ENCODE data around the gene OVOL1.
A peak's percentile ranks its signal among the peaks of the same experiment; 100 is the strongest.

The OVOL1 gene

GRCh38 chr11:65778431-65778900 lies 8.4 kb upstream of the OVOL1 start:
- DNase-seq = no peak

- no peak for DNase-seq
Measured at GRCh38 chr11:65778901-65779668, 7.8 kb upstream of the OVOL1 start.

GRCh38 chr11:65779669-65779918 lies 7.3 kb upstream of the OVOL1 start:
- DNase-seq = no peak

GRCh38 chr11:65779919-65780769 lies 6.7 kb upstream of the OVOL1 start:
- peak; percentile 64 to 73 for DNase-seq

GRCh38 chr11:65780770-65781151 lies 6.1 kb upstream of the OVOL1 start, which contains the start of gene AP5B1:
TSS of gene AP5B1 (minus strand) at chr11:65780976. CDS start at chr11:65780591, 385 bp downstream.
- peak; percentile 73 to 77 for DNase-seq

GRCh38 chr11:65781152-65781961 lies 5.5 kb upstream of the OVOL1 start:
- no peak for DNase-seq

- no peak for DNase-seq
Measured at GRCh38 chr11:65781962-65782815, 4.7 kb upstream of the OVOL1 start.

- no peak for DNase-seq
Measured at GRCh38 chr11:65782816-65783228, 4.0 kb upstream of the OVOL1 start.

- DNase-seq = no peak
Measured at GRCh38 chr11:65785319-65786007, 1.4 kb upstream of the OVOL1 start.

GRCh38 chr11:65786008-65786785 lies 666 bp upstream of the OVOL1 start:
- peak in 1 of 2 experiments; percentile 15 for DNase-seq

GRCh38 chr11:65787649-65788622 lies 1.1 kb downstream of the OVOL1 start:
- DNase-seq = no peak

GRCh38 chr11:65788821-65789220 lies 2.0 kb downstream of the OVOL1 start:
- no peak for DNase-seq

GRCh38 chr11:65789230-65790103 lies 2.6 kb downstream of the OVOL1 start:
- no peak for DNase-seq

- DNase-seq = no peak
Measured at GRCh38 chr11:65790104-65790901, 3.4 kb downstream of the OVOL1 start.

- DNase-seq = no peak
Measured at GRCh38 chr11:65790902-65791650, 4.2 kb downstream of the OVOL1 start.

- peak; percentile 25 to 31 for DNase-seq
Measured at GRCh38 chr11:65791719-65792213, 4.9 kb downstream of the OVOL1 start.

GRCh38 chr11:65792456-65792855 lies 5.6 kb downstream of the OVOL1 start:
- no peak for DNase-seq
